Stimulated activated CD4-positive, alpha-beta T cell treated with anti-CD3 and anti-CD28 coated beads, Interleukin-4, amount 100 ng/mL, for 4 hours (primary cell): ENCODE data around the gene G6PC2.
"Not testable (repeated sequence)": the region's sequence is repeated elsewhere in the genome, so short reads cannot be mapped to it uniquely, and the experiment has no call there.

Experiments used
- DNase-seq, 2 experiments: peaks; one replicate each; pipeline ENCODE4 v3.0.0-alpha.2; 2020

Gene G6PC2, protein sequence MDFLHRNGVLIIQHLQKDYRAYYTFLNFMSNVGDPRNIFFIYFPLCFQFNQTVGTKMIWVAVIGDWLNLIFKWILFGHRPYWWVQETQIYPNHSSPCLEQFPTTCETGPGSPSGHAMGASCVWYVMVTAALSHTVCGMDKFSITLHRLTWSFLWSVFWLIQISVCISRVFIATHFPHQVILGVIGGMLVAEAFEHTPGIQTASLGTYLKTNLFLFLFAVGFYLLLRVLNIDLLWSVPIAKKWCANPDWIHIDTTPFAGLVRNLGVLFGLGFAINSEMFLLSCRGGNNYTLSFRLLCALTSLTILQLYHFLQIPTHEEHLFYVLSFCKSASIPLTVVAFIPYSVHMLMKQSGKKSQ

GRCh38 chr2:168901003-168901402, at the start of gene G6PC2:
Gene G6PC2, plus strand, starts transcription at chr2:168901291. Its CDS starts 41 bp downstream, at chr2:168901332.
- DNase-seq, result no peak

- DNase-seq, result no peak
Observed at GRCh38 chr2:168851674-168852320, 49.3 kb upstream of the G6PC2 start.

DNA sequence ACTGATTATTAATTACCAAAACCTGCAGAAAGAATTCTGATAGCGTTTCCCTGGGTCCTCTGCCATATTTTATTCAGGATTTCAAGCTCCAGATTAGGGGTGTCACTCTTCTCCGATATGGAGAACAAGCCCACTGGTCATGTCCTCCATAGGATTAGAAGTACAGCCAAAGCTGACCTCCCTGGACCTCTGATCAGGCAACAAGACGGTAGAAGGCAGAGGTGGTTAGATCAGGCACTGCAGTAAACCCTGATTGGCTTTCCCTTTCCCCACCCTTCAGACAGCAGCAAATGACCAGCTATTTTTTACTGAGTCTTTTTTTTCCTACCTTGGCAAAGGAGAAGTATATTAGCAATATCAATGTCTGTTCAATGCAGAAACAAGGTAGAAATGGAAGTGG, 48.6 kb upstream of the G6PC2 start:
- DNase-seq, result no peak

- no peak for DNase-seq
Observed at GRCh38 chr2:168853471-168853870, 47.6 kb upstream of the G6PC2 start.

DNA sequence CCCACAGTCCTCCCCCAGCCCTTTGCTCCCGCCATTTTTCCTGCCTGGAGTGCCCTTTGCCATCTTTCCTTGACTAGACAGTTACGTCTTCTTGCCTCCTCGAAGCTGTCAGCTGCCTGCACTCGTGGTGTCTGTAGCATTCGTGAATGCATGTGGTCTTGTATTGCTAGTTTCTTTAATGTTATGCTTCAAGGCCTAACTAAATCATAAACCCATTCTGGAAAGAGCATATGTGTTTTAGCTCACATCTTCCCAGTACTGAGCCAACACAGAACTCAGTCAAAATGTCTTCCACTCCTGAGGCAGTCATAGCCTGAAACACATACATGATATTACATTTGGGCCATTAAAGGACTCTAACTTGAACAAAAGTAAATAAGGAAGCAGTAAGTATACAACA, 46.4 kb upstream of the G6PC2 start:
- DNase-seq, result no peak

- DNase-seq, result no peak
Observed at GRCh38 chr2:168855601-168856000, 45.5 kb upstream of the G6PC2 start.

DNA sequence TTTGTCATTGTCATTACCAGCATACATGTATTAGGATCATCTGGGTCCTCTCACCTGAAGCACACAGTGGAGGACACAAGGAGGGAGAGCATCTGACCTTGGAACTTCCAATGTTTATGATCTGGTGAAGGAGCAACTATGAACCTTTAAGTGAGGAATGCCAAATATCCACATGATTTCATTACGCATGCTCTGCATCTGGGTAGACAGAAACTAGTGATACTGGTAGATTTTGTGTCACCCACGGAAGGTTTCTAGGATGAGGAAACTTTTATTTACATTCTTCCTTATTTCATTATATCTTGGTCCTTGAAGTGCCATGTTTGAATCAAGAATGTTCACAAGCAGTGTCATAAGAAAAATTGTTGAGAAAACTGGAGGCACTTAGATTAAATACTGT, 42.9 kb upstream of the G6PC2 start:
- no peak for DNase-seq

GRCh38 chr2:168867164-168867563, 33.9 kb upstream of the G6PC2 start:
- DNase-seq, result not testable (repeated sequence)

DNA sequence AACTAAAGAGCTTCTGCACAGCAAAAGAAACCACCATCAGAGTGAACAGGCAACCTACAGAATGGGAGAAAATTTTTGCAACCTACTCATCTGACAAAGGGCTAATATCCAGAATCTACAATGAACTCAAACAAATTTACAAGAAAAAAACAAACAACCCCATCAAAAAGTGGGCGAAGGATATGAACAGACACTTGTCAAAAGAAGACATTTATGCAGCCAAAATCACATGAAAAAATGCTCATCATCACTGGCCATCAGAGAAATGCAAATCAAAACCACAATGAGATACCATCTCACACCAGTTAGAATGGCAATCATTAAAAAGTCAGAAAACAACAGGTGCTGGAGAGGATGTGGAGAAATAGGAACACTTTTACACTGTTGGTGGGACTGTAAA, 30.7 kb upstream of the G6PC2 start:
- not testable (repeated sequence) for DNase-seq

DNA sequence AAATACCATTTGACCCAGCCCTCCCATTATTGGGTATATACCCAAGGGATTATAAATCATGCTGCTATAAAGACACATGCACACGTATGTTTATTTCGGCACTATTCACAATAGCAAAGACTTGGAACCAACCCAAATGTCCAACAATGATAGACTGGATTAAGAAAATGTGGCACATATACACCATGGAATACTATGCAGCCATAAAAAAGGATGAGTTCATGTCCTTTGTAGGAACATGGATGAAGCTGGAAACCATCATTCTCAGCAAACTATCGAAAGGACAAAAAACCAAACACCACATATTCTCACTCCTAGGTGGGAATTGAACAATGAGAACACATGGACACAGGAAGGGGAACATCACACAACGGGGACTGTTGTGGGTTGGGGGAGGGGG, 30.3 kb upstream of the G6PC2 start:
- DNase-seq, result not testable (repeated sequence)

- DNase-seq, result no peak
Observed at GRCh38 chr2:168874368-168875054, 26.6 kb upstream of the G6PC2 start.

DNA sequence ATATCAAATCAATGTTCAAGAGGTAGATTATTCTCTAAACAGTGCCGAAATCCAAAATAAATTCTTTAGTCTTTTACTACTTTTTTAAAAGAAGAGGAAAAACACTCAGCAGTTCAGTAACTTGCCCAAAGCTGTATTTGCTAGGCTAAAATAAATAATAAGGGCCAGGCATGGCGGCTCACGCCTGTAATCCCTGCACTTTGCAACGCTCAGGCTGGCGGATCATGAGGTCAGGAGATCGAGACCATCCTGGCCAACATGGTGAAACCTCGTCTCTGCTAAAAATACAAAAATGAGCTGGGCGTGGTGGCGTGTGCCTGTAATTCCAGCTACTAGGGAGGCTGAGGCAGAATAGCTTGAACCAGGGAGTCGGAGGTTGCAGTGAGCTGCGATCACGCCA, 18.9 kb upstream of the G6PC2 start:
- DNase-seq, result not testable (repeated sequence)

GRCh38 chr2:168884975-168885374, 16.1 kb upstream of the G6PC2 start:
- no peak for DNase-seq

DNA sequence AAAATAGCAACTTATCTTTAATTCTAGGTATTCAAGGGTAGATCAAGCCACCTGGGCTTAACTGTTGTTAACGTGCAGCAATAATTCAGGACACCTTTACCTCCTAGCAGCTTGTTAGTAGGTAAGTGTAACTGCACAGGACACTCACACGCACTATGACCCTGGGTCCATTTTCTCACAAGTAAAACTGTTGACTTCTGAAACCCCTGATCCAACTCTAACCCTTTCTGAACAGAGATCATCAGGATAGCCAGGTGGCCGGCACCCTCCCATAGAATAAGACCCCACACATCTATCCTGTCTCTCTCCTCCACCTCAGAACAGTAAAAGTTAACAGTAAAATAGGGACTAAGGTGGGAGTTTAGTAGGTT, 11.5 kb upstream of the G6PC2 start:
- DNase-seq, result no peak

DNA sequence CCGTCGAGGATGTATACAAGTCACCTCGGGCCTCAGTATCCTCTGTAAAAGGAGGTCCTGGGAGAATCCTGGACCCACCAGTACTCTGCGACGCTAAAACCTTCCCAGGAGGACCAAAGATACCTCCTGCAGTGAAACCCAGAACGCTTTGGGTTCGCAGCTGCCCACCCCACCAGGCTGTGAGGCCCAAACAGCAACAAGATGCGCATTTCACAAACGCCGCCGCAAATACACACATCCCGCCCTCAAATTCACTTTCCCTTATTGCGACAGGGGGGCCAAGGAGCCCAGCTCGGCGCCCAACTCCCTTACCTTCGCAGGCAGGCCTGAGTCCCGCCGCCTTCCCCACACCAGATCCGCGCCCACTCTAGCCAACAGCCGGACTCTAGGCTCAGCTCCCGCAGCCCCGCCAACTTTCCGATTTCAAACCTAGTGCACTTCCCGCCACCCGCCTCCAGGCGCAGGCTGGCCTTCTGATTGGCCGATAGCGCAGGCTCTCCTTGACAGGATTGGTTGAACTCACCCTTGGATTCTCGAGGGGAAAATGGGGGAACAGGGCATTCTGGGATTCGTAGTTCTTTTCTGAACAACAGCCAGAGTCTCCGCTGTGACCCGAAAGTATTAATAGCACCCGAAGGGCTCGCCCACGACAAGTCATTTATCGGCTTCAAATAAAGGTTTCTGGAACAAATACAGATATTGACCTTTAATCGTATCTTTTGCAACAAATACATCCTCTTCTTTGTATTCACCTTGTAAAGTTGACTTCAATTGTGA, 10.9 kb upstream of the G6PC2 start, which contains the start of gene SPC25:
Gene SPC25, minus strand, starts transcription at position 425 of the 777 bp plus-strand sequence. CDS start 911 bp downstream, outside the sequence.
- peak; percentile 75 to 79 for DNase-seq

- no peak for DNase-seq
Observed at GRCh38 chr2:168892327-168892726, 8.8 kb upstream of the G6PC2 start.

DNA sequence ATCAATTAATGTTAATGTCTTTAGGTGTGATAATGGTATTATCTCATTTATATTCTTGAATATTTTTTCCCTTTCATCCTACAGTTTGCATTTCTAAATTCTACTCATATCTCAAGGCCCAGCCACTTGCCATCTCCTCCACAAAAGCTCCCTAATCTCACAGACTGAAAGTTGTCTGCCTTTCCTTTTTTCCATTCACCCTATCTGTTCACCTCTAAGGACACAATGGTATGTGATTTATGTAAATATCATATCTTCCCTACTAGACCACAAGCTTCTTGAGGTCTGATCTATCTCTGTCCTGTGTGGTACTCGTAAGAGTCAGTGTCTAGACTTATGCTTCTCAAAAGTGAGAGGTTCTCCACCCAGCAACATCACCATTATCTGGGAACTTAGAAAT, 7.0 kb upstream of the G6PC2 start:
- no peak for DNase-seq

- no peak for DNase-seq
Observed at GRCh38 chr2:168894720-168895119, 6.4 kb upstream of the G6PC2 start.

GRCh38 chr2:168895771-168896170, 5.3 kb upstream of the G6PC2 start:
- DNase-seq, result no peak

GRCh38 chr2:168896783-168897182, 4.3 kb upstream of the G6PC2 start:
- DNase-seq, result no peak

GRCh38 chr2:168897449-168897848, 3.6 kb upstream of the G6PC2 start:
- no peak for DNase-seq

GRCh38 chr2:168903888-168904287, 2.8 kb downstream of the G6PC2 start:
- DNase-seq, result no peak

DNA sequence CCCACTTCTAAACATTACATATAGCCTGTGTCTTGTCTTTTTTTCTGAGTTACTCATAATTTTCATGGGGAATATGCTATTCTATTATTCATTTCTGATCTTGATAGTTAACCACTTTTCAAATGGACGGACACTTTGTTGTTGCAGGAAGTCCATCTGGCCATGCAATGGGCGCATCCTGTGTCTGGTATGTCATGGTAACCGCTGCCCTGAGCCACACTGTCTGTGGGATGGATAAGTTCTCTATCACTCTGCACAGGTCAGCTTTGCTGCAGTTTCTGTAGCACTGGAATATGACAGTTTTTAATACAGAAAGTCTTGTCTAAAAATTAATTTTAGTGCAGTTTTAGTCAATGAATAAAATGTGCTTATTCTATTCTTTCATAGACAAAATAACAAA, 3.3 kb downstream of the G6PC2 start:
- DNase-seq, result no peak
